ENCODE results near the gene PPM1H.
"Not testable (repeated sequence)": the region's sequence is repeated elsewhere in the genome, so short reads cannot be mapped to it uniquely, and the experiment has no call there.

Gene PPM1H

DNA sequence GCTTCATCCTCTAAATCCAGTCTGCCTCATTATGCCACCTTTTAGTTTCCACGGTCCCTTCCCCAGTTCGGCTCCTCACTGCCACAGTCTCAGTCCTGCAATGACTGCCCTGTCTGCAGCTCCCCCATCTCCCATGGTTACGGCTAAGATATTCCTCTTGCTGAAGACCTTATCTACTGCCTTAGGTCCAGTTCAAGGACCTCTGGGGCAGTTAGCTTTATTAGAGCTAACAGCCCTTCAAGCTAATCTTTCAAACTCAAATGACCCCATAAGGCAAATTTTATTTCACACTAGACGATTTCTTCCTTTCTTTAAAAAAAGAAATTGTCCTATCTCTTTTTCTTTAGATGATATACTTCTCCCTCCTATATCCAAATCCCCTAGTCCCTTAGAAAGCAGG, 253.6 kb downstream of the PPM1H start:
- DNase-seq = no peak

DNA sequence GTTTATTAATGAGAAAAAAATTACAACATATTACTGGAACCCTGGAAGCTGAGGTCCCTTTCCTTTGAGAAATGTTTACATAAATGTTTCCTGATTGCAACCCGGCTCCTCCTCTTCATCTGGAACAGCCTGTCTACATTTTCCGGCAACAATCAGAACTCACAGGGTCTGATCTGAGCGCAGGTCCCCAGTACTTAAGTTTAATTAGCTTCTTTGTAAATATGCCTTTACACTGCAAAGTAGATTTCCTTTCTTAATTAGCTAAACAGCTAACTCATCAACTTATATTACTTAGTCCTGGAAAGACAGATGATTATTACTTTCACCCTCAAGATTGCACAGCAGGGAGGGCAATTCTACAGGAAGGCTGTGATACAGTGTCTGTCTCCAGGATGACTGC, 255.3 kb downstream of the PPM1H start:
- no peak for DNase-seq

DNA sequence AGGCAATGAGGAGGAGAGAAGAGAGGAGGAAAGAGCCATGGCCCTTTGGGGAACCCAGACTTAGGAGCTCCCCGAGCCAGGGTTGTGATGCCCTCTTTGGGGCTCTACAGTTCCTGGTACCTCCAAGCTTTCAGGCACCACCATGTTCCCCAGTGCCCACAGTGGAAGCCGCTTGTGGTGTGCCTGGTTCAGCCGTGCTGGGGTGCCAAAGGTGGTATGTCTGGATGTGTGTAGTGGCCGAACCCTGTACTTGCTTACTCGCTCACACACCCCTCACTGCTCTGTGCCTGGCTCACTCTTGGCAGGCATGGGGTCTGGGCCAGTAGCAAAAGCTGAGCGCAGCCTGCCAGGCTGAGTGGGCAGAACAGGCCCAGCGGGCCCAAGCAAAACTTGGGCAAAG, 257.6 kb downstream of the PPM1H start:
- no peak for DNase-seq

DNA sequence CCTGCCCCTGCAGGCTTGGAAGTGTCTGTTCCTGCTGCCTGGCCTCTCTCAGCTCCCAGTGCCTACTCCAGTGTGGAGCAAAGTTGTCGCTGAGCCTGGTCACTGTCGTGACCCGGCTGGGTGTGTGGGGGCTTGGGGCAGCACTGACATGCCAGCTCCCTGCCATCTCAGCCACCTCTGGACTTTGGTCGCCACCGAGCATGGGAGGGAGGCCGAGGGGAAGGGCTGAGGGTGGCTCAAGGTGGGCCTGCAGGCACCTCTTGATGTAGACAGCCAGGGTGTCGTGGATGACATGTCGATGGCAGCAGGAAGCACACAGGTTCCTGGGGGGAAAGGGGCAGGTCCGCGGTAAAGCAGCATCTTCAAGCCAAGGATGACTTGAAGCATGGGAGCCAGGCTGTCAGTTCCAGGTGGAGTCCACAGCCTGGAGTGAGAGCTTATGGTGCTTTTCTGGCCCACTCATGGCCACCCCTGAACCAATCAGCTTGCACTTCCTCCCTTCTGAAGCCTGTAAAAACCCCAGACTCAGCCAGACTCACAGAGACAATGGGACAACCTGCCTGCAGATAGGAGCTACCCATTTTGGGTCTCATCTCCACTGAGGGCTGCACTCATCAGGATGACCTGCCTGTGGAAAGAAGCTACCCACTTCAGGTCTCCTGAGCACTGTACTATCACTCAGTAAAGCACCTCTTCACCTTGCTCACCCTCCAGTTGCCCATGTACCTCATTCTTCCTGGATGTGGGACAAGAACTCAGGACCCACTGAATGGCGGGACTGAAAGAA, 258.2 kb downstream of the PPM1H start:
- DNase-seq = no peak

DNA sequence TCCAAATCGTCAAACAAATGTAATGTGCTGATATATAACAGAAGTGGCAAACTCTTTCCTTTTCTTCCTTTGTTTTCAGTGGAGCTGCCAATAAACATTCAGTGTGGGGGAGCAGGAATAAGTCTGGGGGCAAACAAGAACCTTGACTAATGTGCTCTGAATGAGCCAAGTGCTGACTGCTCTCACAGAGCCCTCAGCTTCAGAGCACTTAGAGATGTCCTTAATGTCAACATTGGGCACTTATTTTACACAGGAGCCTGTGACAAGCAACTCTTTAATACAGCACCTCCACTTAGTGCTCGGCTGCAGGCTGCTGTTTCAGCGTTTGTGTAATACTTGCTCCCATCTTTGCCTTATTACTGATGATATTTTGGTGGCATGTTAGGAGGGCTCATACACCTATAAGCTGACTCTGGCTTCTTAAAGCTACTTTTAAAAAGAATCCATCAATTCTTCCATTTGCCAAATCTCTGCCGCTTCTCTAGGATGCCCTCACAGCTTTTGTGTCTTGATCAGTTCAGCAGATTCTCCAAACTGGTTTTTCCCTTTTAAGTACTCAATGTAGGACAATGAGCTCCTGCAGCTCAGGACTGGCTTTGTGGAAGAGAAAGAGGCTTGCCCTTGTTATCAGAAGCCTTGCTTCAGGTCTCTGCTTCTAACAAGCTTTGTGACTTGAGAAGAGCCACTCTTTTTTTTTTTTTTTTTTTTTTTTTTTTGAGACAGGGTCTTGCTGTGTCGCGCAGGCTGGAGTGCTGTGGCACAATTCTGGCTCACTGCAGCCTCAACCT, 261.7 kb downstream of the PPM1H start:
- no peak for DNase-seq

DNA sequence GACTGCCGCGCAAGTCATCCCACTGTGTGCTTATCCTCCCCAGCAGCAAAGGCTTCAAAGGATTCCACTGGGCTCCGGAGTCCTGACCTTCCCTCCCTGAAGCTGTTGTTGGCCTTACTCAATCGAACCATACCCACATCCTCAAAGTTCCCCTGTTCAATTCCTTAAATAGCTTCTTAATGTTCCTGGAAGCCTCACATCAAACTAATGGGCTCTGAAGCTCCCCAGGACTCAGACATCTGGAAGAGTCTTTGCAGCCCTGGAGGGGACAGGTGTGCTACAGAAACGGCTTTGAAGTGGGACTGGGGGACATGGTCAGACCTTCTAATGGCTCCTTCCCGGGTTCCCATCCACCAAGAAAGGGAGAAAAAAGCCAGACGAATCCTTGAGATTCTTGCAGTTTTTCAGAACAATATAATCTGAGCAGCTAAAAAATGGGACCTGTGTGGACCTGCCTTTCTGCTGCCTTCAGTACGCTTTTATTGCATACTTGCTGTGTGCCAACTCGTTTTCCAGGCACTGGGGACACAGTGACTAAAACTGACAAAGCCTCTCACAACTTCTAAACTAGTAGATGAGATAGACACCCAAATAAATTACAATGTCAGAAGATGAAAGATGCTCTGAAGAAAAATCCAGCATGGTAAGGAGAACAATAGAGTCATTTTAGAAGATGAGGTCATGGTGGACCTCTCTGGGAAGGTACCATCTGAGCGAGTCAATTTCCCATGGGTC, 263.8 kb downstream of the PPM1H start:
- no peak for DNase-seq

DNA sequence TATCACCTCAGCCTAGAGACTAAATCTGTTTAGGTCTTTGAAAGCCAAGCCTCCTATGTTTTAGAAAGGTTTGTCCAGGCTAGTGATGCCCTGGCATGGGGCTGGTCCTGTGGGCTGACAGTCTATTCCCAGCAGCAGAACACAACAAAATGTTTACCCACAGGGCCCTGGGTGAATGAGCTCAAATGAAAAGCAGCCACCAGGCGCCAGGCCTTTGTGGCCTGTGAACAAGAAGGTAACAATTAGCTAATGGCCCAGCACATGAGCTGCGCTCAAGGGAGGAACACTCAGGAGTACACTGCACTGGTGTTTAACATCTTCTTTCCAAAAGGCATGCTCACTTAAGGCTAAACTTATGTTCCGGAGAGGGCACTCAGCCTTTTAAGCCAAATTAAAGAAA, 266.2 kb downstream of the PPM1H start:
- no peak for DNase-seq

DNA sequence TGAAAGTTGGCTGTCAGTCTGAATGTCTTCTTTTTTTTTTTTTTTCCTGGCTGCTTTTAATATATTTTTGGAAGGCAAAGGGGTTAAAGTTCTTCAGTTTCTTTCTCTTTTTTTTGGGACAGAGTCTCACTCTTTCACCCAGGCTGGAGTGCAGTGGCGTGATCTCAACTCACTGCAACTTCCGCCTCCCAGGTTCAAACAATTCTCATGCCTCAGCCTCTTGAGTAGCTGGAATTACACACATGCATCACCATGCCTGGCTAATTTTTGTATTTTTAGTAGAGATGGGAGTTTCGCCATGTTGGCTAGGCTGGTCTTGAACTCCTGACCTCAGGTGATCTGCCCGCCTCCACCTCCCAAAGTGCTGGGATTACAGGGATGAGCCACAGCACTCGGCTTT, 270.0 kb downstream of the PPM1H start:
- DNase-seq = not testable (repeated sequence)

DNA sequence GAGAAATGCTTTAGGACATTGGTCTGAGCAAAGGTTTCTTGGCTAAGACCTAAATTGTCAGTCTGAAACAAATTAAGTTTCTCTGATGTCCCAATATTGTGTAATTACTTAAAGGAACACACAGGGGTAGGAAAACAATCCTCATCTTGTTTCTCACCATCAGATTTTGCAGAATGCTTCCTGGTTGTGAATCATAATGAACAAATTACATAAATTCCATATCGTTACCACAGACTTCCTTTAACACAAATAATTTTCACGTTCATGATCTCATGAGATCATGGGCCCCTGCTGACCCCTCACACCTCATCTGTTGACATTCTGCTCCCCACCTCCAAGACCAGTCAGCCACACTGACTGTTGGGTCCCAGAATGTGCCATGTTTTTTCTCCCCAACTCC, 274.2 kb downstream of the PPM1H start:
- no peak for DNase-seq

DNA sequence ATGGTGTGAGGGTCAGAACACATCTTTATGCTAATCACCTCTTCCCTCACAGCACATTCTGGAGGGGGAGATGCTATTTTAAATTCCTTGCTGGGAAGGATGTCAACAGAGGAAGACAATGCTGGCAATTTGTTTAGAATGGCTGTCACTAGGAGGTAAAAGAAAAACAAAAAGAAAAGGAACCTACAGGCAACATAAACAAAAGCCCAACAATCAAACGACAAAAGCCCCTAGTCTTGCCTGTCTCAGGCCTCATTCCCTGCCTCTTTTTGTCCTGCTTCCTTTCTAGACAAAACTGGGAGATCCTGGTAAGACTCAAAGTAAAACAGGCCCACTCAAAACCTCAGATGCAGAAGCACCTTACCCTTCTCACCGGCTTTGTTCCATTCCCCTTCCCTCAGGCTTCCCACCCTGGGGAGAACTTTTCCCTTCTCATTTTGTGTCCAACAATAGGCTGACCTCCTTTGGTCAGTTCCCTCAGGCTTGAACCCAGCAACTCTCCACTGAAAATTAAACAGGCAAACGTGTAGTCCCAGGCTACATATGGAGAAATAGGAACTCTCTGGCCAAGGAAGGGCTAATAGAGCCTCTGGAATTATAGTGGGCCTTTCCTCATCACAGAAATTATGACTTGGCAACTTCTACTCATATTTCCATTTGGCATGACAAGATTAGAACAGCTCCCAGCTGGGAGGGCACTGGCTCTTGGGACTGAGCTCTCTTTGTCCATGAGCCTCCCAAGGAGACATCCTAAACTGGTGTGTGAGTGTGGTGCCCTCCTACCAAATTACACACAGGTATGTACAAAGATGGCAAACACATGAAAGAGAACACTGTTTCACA, 275.3 kb downstream of the PPM1H start:
- no peak for DNase-seq

DNA sequence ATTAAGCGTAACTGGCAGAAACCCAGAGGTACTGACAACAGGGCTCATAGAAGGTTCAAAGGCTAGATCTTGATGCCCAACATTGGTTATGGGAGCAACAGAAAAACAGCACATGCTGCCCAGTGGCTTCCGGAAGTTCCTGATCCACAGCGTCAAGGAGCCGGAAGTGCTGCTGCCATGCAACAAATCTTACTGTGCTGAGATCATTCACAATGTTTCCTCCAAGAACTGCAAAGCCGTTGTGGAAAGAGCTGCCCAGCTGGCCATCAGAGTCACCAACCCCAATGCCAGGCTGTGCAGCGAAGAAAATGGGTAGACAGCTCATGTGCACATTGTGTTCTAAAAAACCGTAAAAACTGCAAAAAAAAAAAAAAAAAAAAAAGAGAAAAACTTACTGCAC, 276.0 kb downstream of the PPM1H start:
- no peak for DNase-seq

DNA sequence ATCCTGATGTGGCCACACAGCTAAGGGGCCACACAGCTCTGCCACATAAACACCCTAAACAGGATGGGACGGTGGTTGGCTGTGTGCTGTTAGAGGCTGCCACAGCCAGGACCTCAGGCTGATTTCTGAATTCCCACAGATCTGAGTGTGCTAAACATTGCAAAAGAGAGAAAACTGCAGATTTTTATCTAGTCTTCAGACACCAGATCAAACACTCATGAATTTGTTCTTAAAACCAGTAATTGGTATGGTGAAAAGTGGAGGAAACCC, 277.7 kb downstream of the PPM1H start:
- DNase-seq = no peak

DNA sequence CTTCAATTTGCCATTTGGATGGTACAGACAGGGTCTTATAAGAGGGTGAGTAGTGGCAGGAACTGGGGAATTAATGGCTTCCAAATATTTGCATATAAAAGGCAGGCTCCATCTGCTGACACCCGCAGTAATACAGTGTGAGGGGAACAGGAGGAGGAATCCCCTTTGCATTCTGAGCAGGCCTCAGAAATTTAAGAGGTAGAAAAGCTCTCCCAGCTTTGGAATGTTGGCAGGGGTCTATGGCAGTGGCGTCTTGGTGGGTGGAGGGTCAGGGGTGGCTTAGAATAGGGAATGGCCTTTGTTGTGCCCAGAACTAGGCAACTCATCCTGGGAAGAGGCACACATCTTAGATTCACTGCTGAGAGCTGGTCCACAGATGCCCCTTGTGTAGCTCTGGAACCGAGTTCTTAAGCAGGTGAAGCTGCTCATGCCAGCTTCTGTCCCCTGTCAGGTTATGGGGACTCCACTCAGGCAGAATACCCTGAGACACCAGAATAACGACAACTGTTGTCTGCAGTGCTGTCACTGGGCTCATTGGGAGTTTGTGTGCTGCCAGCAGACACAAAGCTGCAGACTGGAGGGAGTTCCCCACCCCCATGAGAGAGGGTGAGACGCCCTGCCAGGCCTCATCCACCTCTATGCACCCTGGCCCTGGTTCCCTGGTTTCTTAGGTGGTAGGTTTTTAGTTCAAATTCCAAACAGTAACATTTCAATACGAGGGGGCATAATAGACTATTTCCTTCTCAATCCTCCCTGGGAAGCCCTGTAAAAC, 278.2 kb downstream of the PPM1H start:
- no peak for DNase-seq

DNA sequence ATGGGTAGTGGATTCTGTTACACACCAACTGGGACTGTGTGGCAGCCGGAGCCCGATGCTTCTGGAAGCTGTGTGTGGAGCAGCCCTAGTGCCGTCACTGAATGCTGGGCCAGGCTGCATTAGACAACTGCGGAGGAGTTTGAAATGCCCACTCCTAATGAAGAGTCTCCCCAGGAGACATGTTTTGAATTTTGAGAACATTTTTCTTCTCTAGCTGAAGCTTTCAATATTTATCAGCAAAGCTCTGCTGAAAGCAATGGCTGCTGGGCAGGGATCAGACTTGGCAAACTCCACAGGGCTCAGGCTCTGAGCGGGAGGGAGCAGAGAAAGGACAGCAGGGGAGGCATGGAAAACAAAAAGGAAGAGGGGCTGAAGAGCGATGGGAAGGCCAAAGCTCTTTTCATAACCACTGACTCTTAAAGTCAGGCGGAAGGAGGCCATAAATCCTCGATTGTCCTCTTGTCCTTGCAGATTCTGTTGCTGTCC, 279.2 kb downstream of the PPM1H start:
- no peak for DNase-seq

DNA sequence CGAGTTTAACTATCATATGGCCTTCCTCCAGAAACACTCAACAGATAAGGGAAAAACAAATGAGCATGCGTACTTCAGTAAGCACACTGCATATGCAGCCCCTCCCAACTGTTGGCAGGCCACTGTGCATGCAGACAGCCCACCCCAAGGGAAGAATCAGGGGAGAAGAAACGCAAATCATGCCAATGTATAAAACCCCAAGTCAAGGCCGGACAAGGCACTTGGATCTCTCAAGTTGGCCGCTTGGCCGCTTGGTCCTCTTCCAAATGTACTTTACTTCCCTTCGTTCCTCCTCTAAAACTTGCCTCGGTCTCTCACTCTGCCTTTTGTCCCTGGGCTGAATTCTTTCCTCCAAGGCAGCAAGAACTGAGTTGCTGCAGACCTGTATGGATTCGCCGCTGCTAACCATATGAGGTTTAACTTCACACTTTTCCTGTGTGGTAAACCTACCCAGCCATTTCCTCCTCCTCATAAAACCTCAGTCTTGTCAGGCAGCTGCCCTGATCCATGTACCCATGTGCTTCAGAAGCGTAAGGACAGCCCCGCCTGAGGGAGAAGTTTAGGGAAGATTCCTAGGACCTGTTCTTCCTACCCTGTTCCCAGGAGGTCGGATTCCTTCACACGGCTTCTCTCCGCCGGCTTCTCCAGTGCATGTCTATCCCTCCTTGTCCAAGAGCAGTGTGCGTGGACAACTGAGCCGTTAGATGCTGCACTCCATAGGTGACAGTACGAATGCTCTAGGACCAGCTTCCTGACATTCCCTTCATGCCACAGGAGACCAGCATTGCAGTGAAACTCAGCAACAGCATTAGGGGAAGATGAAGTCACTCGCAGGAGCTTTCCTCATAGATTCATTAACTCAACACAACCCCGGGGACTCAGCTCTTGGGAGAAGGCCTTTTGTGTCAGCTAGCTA, 280.4 kb downstream of the PPM1H start:
- no peak for DNase-seq

DNA sequence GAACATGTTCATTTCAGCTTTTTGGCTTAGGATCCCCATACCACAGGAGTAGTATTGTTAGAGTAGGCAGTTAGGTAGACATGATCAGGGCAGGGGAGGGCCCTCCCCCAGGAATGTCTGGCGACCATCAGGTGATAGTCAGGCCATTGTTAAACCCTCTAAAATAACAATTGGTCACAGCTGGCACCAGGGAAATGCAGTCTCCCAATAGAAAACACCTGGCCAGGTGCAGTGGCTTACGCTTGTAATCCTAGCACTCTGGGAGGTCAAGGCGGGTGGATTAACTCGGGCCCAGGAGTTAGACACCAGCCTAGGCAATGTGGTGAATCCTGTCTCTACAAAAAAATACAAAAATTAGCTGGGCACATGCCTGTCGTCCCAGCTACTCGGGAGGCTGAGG, 281.2 kb downstream of the PPM1H start:
- DNase-seq = no peak

DNA sequence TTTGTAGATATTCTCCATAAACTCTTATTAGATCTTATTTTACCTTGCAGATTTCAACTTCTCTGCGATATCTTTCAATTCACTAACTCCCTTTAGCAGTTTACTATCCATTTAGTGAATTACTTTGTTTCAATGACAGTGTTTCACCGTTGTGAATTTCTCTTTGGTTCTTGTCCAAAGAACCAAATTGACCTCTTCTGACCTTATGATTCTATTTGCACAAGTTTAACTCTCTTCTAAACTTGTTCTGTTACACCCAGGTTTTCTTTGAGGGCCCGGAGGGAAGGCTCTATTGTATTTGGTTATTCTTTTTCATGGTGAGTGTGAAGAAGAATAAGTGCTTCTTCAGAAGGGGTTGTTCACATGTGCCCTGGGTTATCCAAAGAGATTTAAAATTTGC, 281.6 kb downstream of the PPM1H start:
- no peak for DNase-seq

DNA sequence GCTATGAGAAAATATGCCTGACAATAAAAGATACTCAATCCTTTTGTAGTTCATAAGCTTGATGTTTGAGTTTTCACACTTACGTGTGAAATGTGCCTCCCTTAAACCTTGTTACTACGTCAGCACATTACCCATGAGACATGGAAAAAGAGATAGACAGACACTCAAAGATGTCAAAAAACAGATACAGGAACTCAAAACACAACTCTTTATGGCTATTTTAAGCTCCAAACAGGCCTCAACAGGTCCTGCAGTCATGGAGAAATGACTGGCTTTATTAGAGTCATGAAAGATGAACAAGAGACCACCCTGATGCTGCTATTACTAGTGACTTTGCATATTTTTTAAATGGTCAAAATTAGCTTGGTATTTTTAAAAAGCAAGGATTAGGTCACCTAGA, 283.8 kb downstream of the PPM1H start:
- DNase-seq = no peak

DNA sequence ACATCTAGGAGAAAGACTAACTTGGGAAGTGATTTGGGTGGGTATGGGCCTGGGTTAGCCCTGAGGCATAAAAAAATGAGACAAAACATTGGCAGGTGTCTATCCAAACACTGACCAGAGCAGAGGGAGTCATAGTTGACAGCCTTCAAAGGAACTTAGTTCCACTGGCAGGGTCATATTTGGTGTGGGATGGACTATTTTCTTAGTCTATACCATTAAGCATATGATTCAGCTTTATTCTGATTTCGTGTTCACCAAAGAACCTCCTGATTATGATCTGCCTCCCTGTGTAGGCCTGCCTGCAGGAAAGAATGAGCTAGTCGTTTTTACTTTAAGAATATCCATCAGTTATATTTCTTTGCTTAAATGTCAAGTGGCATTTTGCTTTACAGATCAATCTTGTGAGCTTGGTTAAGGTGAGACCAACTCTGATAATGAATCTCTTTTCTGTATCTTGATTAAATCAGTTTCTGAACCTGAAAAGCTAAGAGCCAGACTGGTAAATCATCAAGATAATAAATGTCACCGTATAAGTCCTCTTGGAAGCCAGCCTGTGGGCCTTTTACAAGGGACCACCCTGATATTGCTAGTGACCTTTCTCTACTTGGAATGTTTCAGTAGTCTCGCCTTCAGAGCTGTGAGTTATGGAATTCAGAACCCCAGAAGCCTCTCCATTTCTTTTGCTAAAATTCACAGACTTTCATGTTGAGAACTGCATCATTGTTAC, 285.4 kb downstream of the PPM1H start:
- no peak for DNase-seq

DNA sequence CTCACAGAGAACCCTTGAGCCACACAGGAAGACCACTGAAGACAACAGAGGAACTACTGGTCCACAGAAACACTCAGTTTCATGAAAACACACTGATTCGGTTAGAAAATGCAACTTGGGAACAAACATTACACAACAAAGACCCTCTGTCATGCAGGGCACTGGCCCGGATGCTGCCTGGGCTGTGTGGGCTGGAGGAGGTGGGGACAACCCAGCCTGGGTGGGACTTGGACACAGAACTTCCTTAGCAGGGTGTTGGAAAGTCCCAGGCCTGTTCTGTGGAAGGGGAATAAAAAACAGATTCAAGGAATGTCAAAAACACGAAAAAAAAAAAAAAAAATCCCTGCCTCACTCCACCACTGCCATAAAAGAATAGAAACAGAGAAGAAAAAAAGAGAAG, 287.4 kb downstream of the PPM1H start:
- DNase-seq = no peak

Data from right kidney (tissue), 1 donor.